HL-60 (cell line): ENCODE measurements around the gene ACOXL.

Source experiments
- DNase-seq, 2 experiments: peaks; one replicate each; pipeline ENCODE4 v3.0.0-alpha.2; 2010 to 2020; ENCODE audit warnings: low read depth in 1 of 2, low spot score in 1 of 2
- H3K27ac ChIP-seq: fragments of 250-450 bp; sonication (Bioruptor Pico); replicated peaks from 2 replicates; pipeline ENCODE4 v1.5.1; 2020; ENCODE audit warnings: mild to moderate bottlenecking, moderate library complexity
- H3K27me3 ChIP-seq: fragments of 250-450 bp; sonication (Bioruptor Pico); 2 replicates; pipeline ENCODE4 v1.5.1; 2021; ENCODE audit warnings: mild to moderate bottlenecking, moderate library complexity; ENCODE audit not compliant: insufficient read depth, poor library complexity, severe bottlenecking
- H3K4me3 ChIP-seq: replicated peaks from 2 replicates; pipeline ENCODE4 v1.5.1; 2011; ENCODE audit warnings: mild to moderate bottlenecking, control low read depth, low read length; ENCODE audit not compliant: insufficient read depth
- GABPA ChIP-seq: IDR thresholded peaks from 2 replicates; pipeline ENCODE4 v1.6.1; 2012; ENCODE audit warnings: low read depth
- POLR2AphosphoS5 ChIP-seq: IDR thresholded peaks from 2 replicates; pipeline ENCODE4 v1.6.1; 2012; ENCODE audit warnings: low read depth
- REST ChIP-seq: IDR thresholded peaks from 2 replicates; pipeline ENCODE4 v1.6.1; 2012; ENCODE audit warnings: low read depth; ENCODE audit not compliant: insufficient replicate concordance
- SPI1 ChIP-seq: IDR thresholded peaks from 2 replicates; pipeline ENCODE4 v1.6.1; 2012; ENCODE audit warnings: low read depth, mild to moderate bottlenecking, borderline replicate concordance
- TF ChIP-seq, protein P1 (sequence below): IDR thresholded peaks from one replicate; pipeline ENCODE4 v1.5.1; 2011; ENCODE audit warnings: low read length, control low read depth, inconsistent platforms; ENCODE audit not compliant: insufficient read depth

The ACOXL gene

GRCh38 chr2:110897966-110898365, 165.6 kb downstream of the ACOXL start:
- no peak overlapping the region for H3K4me3 ChIP-seq
- no peak overlapping the region for H3K27ac ChIP-seq
- TF ChIP-seq SPI1, result no peak
- TF ChIP-seq GABPA, result no peak
- TF ChIP-seq, protein P1, sequence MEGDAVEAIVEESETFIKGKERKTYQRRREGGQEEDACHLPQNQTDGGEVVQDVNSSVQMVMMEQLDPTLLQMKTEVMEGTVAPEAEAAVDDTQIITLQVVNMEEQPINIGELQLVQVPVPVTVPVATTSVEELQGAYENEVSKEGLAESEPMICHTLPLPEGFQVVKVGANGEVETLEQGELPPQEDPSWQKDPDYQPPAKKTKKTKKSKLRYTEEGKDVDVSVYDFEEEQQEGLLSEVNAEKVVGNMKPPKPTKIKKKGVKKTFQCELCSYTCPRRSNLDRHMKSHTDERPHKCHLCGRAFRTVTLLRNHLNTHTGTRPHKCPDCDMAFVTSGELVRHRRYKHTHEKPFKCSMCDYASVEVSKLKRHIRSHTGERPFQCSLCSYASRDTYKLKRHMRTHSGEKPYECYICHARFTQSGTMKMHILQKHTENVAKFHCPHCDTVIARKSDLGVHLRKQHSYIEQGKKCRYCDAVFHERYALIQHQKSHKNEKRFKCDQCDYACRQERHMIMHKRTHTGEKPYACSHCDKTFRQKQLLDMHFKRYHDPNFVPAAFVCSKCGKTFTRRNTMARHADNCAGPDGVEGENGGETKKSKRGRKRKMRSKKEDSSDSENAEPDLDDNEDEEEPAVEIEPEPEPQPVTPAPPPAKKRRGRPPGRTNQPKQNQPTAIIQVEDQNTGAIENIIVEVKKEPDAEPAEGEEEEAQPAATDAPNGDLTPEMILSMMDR, result no peak
- TF ChIP-seq POLR2AphosphoS5, result no peak
- TF ChIP-seq REST, result no peak
- no peaks in the 10 kb centered on the region for H3K27me3 ChIP-seq
- DNase-seq, result no peak

DNA sequence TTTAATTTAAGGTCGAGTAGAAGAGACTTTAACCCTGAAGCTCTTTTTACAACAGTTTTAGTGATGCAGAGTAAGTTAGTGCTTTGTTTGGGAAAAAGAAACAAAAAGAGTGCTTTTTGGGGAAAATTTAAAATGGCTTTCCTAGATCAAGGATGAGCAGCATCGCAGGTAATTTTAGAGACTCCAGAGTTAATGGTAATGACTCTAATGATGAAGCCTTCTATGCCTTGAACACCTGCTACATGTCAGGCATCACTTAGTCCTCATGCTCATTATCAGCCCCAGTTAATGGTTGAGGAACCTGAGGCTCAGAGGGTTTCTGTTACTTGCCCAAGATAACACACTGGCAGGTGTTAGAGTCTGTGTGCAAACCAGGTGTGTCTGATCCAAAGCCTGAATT, 167.8 kb downstream of the ACOXL start:
- Histone ChIP-seq H3K27me3 (no peaks in the 10 kb centered on the region), H3K27ac (no peak overlapping the region), H3K4me3 (no peak overlapping the region)
- DNase-seq, result no peak
- TF ChIP-seq, protein P1, result no peak
- TF ChIP-seq REST, result no peak
- no peak for TF ChIP-seq GABPA
- no peak for TF ChIP-seq SPI1
- no peak for TF ChIP-seq POLR2AphosphoS5

GRCh38 chr2:110903548-110903947, 171.2 kb downstream of the ACOXL start:
- H3K27me3 ChIP-seq, result no peaks in the 10 kb centered on the region

More at GRCh38 chr2:110903548-110903947, 171.2 kb downstream of the ACOXL start:
- DNase-seq, result no peak
- H3K27ac ChIP-seq, result no peak overlapping the region
- no peak overlapping the region for H3K4me3 ChIP-seq
- TF ChIP-seq GABPA (no peak), SPI1 (no peak), REST (no peak), POLR2AphosphoS5 (no peak)
- TF ChIP-seq, protein P1, result no peak
